KMS-11 (cell line): Measurements from ENCODE around the gene PSMD9.

ENCODE experiments used
- H2AFZ ChIP-seq: fragments of 200-600 bp; sonication (generic); 2 replicates; pipeline ENCODE4 v1.6.1; 2016; ENCODE audit warnings: antibody characterized with exemption, mixed run types, low read depth
- H3K27ac ChIP-seq: fragments of 200-600 bp; sonication (generic); 2 replicates; pipeline ENCODE4 v1.6.1; 2016; ENCODE audit warnings: mild to moderate bottlenecking, mixed run types
- H3K27me3 ChIP-seq: fragments of 200-600 bp; sonication (generic); 2 replicates; pipeline ENCODE4 v1.6.1; 2017; ENCODE audit warnings: mild to moderate bottlenecking, low read depth, mixed run types, moderate library complexity; ENCODE audit not compliant: insufficient read depth
- H3K36me3 ChIP-seq: fragments of 200-600 bp; sonication (generic); 2 replicates; pipeline ENCODE4 v1.6.1; 2017; ENCODE audit warnings: mild to moderate bottlenecking, mixed run types; ENCODE audit not compliant: insufficient read depth
- H3K4me1 ChIP-seq: fragments of 200-600 bp; sonication (generic); 2 replicates; pipeline ENCODE4 v1.6.1; 2016; ENCODE audit warnings: mild to moderate bottlenecking, low read depth, mixed run types; ENCODE audit not compliant: poor library complexity, severe bottlenecking
- H3K4me2 ChIP-seq: fragments of 200-600 bp; sonication (generic); 2 replicates; pipeline ENCODE4 v1.7.0; 2016; ENCODE audit warnings: mild to moderate bottlenecking, mixed run types
- H3K4me3 ChIP-seq: fragments of 200-600 bp; sonication (generic); IDR thresholded peaks from 2 replicates; pipeline ENCODE4 v1.6.1; 2017; ENCODE audit warnings: low read depth, low read length, mixed read lengths; ENCODE audit not compliant: insufficient read depth
- H3K79me2 ChIP-seq: fragments of 200-600 bp; sonication (generic); 2 replicates; pipeline ENCODE4 v1.6.1; 2016; ENCODE audit warnings: low read depth, mixed run types; ENCODE audit not compliant: insufficient read depth
- H3K9ac ChIP-seq: fragments of 200-600 bp; sonication (generic); 2 replicates; pipeline ENCODE4 v1.6.1; 2016; ENCODE audit warnings: mild to moderate bottlenecking, mixed run types
- H4K20me1 ChIP-seq: fragments of 200-600 bp; sonication (generic); 2 replicates; pipeline ENCODE4 v1.6.1; 2016; ENCODE audit warnings: mild to moderate bottlenecking, mixed run types; ENCODE audit not compliant: insufficient read depth
- TF ChIP-seq, protein P1 (sequence below): fragments of 200-600 bp; sonication (generic); conservative IDR thresholded peaks from 2 replicates; pipeline ENCODE4 v1.6.1; 2017; ENCODE audit warnings: low read depth, mild to moderate bottlenecking, antibody characterized with exemption, low read length, moderate library complexity, mixed read lengths

PSMD9 gene

DNA sequence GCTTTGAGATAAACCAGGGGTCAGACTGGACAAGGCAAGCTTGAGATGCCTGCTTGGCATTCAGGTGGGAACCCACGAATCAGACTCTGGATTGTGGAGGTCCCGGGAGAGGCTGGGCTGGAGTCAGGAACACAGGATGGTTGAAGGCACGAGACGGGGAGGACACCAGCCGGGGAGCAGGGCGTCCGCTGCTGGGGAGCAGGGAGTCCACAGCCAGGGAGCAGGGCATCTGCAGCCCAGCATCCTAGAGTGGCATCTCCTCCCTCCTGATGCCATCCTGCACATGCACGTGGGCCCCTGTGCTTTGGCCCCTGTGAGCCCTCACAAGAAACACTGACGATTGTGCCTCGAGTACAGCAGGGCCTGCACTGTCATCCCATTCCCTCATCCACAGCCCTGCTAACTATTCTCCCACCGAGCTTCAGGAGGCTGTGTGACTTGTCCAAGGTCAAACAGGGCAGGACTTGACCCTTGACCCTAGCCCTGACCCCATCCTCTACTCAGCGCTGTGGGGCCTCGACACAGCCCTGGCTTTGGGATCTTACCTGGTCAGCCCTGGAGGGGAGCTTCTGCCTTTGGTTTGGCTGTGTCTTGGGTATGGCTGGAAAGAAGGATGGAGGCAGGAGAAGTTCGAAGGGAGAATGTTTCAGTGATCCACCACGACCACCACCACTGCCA is 74.9 kb downstream of the PSMD9 start:
- Histone ChIP-seq H3K79me2 (no peaks in the 10 kb centered on the region), H2AFZ (no peak overlapping the region), H3K27ac (no peak overlapping the region), H3K9ac (no peak overlapping the region), H3K27me3 (no peaks in the 10 kb centered on the region), H3K4me1 (no peaks in the 10 kb centered on the region), H3K4me2 (no peak overlapping the region), H4K20me1 (no peaks in the 10 kb centered on the region), H3K36me3 (no peaks in the 10 kb centered on the region), H3K4me3 (no peak overlapping the region)
- TF ChIP-seq, protein P1, sequence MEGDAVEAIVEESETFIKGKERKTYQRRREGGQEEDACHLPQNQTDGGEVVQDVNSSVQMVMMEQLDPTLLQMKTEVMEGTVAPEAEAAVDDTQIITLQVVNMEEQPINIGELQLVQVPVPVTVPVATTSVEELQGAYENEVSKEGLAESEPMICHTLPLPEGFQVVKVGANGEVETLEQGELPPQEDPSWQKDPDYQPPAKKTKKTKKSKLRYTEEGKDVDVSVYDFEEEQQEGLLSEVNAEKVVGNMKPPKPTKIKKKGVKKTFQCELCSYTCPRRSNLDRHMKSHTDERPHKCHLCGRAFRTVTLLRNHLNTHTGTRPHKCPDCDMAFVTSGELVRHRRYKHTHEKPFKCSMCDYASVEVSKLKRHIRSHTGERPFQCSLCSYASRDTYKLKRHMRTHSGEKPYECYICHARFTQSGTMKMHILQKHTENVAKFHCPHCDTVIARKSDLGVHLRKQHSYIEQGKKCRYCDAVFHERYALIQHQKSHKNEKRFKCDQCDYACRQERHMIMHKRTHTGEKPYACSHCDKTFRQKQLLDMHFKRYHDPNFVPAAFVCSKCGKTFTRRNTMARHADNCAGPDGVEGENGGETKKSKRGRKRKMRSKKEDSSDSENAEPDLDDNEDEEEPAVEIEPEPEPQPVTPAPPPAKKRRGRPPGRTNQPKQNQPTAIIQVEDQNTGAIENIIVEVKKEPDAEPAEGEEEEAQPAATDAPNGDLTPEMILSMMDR: no peak

DNA sequence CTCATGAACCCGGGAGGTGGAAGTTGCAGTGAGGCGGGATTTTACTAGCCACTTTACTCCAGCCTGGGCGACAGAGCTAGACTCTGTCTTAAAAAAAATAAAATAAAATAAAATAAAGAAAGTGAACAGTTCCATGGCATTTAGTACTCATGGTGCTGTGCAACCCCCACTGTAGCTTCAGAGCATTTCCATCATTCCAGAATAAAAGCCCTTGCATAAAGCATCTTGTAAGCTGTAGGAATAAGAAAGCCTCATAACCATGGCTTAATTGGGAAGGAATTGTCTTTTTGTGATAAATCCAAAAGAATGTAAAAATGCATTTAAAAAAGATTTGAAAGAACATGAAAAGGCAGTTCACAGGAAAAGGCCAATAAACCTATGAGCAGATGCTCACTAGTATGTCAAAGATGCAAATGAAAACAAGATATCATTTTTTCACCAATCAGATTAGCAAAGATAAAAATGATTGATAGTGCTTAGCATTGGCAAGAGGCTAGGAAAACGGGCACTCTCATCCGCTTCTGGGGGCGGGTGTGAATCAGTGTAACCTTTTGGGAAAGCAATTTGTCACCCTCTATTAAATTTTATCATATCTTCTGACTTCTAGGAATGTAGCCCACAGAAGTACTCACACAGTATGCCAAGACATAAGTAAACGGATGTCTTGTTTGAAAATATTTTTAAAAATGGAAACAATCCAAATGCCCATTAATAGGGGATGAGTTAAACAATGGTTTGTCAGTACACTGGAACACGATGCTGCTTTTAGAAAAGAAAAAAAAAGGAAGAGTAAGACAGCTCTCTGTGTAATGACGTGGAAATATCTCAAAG is 76.4 kb downstream of the PSMD9 start:
- Histone ChIP-seq H3K79me2 (no peaks in the 10 kb centered on the region), H4K20me1 (no peaks in the 10 kb centered on the region), H2AFZ (no peak overlapping the region), H3K9ac (no peak overlapping the region), H3K4me2 (no peak overlapping the region), H3K4me1 (no peaks in the 10 kb centered on the region), H3K4me3 (no peak overlapping the region), H3K27me3 (no peaks in the 10 kb centered on the region), H3K36me3 (no peaks in the 10 kb centered on the region), H3K27ac (no peak overlapping the region)
- TF ChIP-seq, protein P1: no peak

DNA sequence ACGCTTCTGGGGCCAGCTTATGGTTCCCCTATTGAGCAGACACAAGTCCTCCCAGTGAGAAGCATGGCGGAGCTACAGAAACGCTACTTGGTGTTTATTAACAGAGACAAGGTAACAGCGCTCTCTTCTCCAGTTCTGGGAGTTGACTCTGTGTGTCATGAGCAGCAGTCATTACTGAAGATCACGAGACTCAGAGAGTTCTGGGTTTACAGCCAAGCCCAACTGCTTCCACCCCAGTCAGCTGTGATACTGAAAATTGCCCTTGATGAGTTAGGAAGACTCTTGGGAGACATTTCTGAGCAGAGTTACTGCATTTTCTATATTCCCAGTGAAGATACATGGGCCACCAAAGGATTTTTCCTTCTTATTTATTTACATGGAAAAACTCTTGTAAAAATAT is 78.4 kb downstream of the PSMD9 start:
- Histone ChIP-seq H2AFZ (no peak overlapping the region), H3K79me2 (no peaks in the 10 kb centered on the region), H3K4me2 (no peak overlapping the region), H3K27me3 (no peaks in the 10 kb centered on the region), H4K20me1 (no peaks in the 10 kb centered on the region), H3K36me3 (no peaks in the 10 kb centered on the region), H3K4me3 (no peak overlapping the region), H3K9ac (no peak overlapping the region), H3K27ac (no peak overlapping the region), H3K4me1 (no peaks in the 10 kb centered on the region)
- TF ChIP-seq, protein P1: no peak
